SU-DHL-6 (cell line): ENCODE data around the gene CANX.

ENCODE experiments used
- EZH2phosphoT487 ChIP-seq: fragments of 200-600 bp; sonication (generic), shearing (Covaris generic); conservative IDR thresholded peaks from 2 replicates; pipeline ENCODE4 v1.6.1; 2018; ENCODE audit warnings: mild to moderate bottlenecking, antibody characterized with exemption, low read length, moderate library complexity, mixed read lengths
- TF ChIP-seq, protein P1 (sequence below): fragments of 200-600 bp; sonication (generic); IDR thresholded peaks from one replicate; pipeline ENCODE4 v1.5.1; 2017; ENCODE audit warnings: antibody characterized with exemption, mild to moderate bottlenecking, low read length, moderate library complexity; ENCODE audit not compliant: insufficient read depth, poor library complexity, severe bottlenecking

DNA sequence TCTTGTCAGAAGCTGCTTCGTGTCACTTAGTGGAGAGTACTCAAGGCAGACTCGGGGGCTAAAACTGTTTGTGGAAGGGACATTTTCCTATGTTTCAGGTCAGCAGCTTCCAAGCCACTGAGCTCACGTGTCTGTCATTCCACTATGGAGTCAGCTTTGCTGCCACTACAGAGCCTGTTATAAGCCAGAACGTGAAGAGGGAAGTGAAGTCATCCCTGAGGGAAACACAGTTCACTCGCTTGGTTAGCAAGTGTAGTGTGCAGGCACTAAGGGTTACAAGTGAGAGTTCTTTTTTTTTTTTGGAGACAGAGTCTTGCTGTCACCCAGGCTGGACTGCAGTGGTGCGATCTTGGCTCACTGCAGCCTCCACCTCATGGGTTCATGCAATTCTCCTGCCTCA lies 70.5 kb downstream of the CANX start:
- TF ChIP-seq, protein P1, sequence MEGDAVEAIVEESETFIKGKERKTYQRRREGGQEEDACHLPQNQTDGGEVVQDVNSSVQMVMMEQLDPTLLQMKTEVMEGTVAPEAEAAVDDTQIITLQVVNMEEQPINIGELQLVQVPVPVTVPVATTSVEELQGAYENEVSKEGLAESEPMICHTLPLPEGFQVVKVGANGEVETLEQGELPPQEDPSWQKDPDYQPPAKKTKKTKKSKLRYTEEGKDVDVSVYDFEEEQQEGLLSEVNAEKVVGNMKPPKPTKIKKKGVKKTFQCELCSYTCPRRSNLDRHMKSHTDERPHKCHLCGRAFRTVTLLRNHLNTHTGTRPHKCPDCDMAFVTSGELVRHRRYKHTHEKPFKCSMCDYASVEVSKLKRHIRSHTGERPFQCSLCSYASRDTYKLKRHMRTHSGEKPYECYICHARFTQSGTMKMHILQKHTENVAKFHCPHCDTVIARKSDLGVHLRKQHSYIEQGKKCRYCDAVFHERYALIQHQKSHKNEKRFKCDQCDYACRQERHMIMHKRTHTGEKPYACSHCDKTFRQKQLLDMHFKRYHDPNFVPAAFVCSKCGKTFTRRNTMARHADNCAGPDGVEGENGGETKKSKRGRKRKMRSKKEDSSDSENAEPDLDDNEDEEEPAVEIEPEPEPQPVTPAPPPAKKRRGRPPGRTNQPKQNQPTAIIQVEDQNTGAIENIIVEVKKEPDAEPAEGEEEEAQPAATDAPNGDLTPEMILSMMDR: no peak
- no peak for TF ChIP-seq EZH2phosphoT487
